ENCODE results near the gene APOBEC3F.

GRCh38 chr22:39098576-39098975, 57.9 kb downstream of the APOBEC3F start:
- TF ChIP-seq EZH2 (IDR thresholded peaks at IDR 0.05) (no peak), POLR2AphosphoS5 (IDR thresholded peaks at IDR 0.05; ENCODE audit: borderline replicate concordance, low read depth, low read length) (no peak), FOXP2 (optimal IDR thresholded peaks at IDR 0.05; ENCODE audit: control extremely low read depth, extremely low read length, insufficient read depth) (no peak)
